GM12878 (cell line): ENCODE data around the gene NUDT3. TPM values are rescaled to one million over a fixed set of nuclear protein-coding genes. Genes with fewer than 3 reads are reported as not detected.
"Not testable (repeated sequence)": the region's sequence is repeated elsewhere in the genome, so short reads cannot be mapped to it uniquely, and the experiment has no call there.

ENCODE experiments used
- ATAC-seq: fragments of 200-7000 bp; cut with Tn5 transposase; 3 replicates; pipeline ENCODE4 v1.9.1; 2020; ENCODE audit warnings: mild to moderate bottlenecking, moderate library complexity
- BruUV-seq: library from RNA; stranded (reverse); fragments of 400-500 nt; replicated peaks from 2 replicates; lab custom pipeline; 2021; lab: Mats Ljungman, UMichigan
- CTCF ChIA-PET: fragments of 300-600 bp; sonication (Branson Sonifier 250); formaldehyde crosslinking; extraction: SDS; loops from one replicate; lab custom pipeline; 2021; ENCODE audit warnings: inconsistent platforms; lab: Yijun Ruan, JAX
- POLR2A ChIA-PET: fragments of 350-600 bp; formaldehyde crosslinking; extraction: SDS; loops from one replicate; lab custom pipeline; 2021; ENCODE audit warnings: inconsistent platforms; lab: Charles Lee
- RAD21 ChIA-PET: fragments of 300-600 bp; sonication (Branson Sonifier 250); formaldehyde crosslinking; loops from one replicate; lab custom pipeline; 2023; ENCODE audit warnings: antibody characterized with exemption; ENCODE audit not compliant: unreplicated experiment; lab: Charles Lee
- SMC1A ChIA-PET: fragments of 300-600 bp; sonication (Branson Sonifier 250); formaldehyde crosslinking; loops from one replicate; lab custom pipeline; 2023; ENCODE audit not compliant: unreplicated experiment, uncharacterized antibody; lab: Charles Lee
- DNase-seq: peaks from one replicate; pipeline ENCODE4 v3.0.0-alpha.2; 2011; ENCODE audit warnings: low read depth, low spot score
- FAIRE-seq: peaks from 3 replicates; lab custom pipeline; 2011; peaks lifted over from hg19 to GRCh38; lab: Jason Lieb, UNC
- H2AFZ ChIP-seq: 2 replicates; pipeline ENCODE4 v1.6.0; 2011; ENCODE audit warnings: low read depth, low read length, control low read depth; ENCODE audit not compliant: control insufficient read depth
- H3K27ac ChIP-seq: 2 replicates; pipeline ENCODE4 v1.5.1; 2011; ENCODE audit warnings: control low read depth; ENCODE audit not compliant: control insufficient read depth, insufficient read depth
- H3K27me3 ChIP-seq, 2 experiments: replicated peaks in 1 of 2; 2 replicates each; pipeline versions ENCODE4 v1.6.0 to v1.6.1; 2011; ENCODE audit warnings: low read length in 1 of 2; ENCODE audit not compliant: control insufficient read depth in 2 of 2, insufficient read depth in 2 of 2
- H3K36me3 ChIP-seq, 2 experiments: 2 replicates each; pipeline ENCODE4 v1.5.1; 2011; ENCODE audit warnings: low read length in 1 of 2; ENCODE audit not compliant: control insufficient read depth in 2 of 2, insufficient read depth in 2 of 2
- H3K4me1 ChIP-seq: 2 replicates; pipeline ENCODE4 v1.6.1; 2011; ENCODE audit warnings: mild to moderate bottlenecking, low read length, moderate library complexity, mixed read lengths; ENCODE audit not compliant: control insufficient read depth, insufficient read depth
- H3K4me2 ChIP-seq: 2 replicates; pipeline ENCODE4 v1.6.0; 2011; ENCODE audit warnings: control low read depth; ENCODE audit not compliant: control insufficient read depth, insufficient read depth
- H3K4me3 ChIP-seq: fragments of 200-600 bp; sonication (generic); 2 replicates; pipeline ENCODE4 v1.5.1; 2016
- H3K79me2 ChIP-seq: 2 replicates; pipeline ENCODE4 v1.6.0; 2011; ENCODE audit warnings: low read length; ENCODE audit not compliant: control insufficient read depth, insufficient read depth
- H3K9ac ChIP-seq: 2 replicates; pipeline ENCODE4 v1.8.0; 2011; ENCODE audit warnings: low read length, control low read depth, mixed read lengths; ENCODE audit not compliant: control insufficient read depth, insufficient read depth
- H3K9me3 ChIP-seq: replicated peaks from 3 replicates; pipeline ENCODE4 v1.5.1; 2011; ENCODE audit warnings: mild to moderate bottlenecking, low read length; ENCODE audit not compliant: control insufficient read depth, insufficient read depth
- H4K20me1 ChIP-seq: 2 replicates; pipeline ENCODE4 v1.6.0; 2011; ENCODE audit not compliant: control insufficient read depth, insufficient read depth
- BRCA1 ChIP-seq: IDR thresholded peaks from 2 replicates; pipeline ENCODE4 v1.6.1; 2011; ENCODE audit warnings: low read depth, low read length, improper control_type of control experiment
- EP300 ChIP-seq, 2 experiments: fragments of 150-350 bp in 1 of 2; IDR thresholded peaks; 2 replicates each; pipeline ENCODE4 v1.6.1; 2011 to 2012; ENCODE audit warnings: low read depth in 2 of 2, low read length in 2 of 2, borderline replicate concordance in 1 of 2, improper control_type of control experiment in 1 of 2, inconsistent platforms in 1 of 2; ENCODE audit not compliant: control insufficient read depth in 1 of 2
- FOXM1 ChIP-seq: IDR thresholded peaks from 2 replicates; pipeline ENCODE4 v1.6.1; 2012; ENCODE audit warnings: low read depth, mild to moderate bottlenecking, inconsistent platforms, low read length, moderate library complexity
- JUND ChIP-seq: IDR thresholded peaks from 2 replicates; pipeline ENCODE4 v1.6.1; 2012; ENCODE audit warnings: low read depth, mild to moderate bottlenecking, low read length, improper control_type of control experiment, moderate library complexity
- NR2C1 ChIP-seq: fragments of 450-650 bp; IDR thresholded peaks from 2 replicates; pipeline ENCODE4 v1.6.1; 2017; ENCODE audit warnings: antibody characterized with exemption, mild to moderate bottlenecking, moderate library complexity
- NR2C2 ChIP-seq: IDR thresholded peaks from 2 replicates; pipeline ENCODE4 v1.6.1; 2011; ENCODE audit warnings: borderline replicate concordance, low read depth; ENCODE audit not compliant: control insufficient read depth, insufficient read length
- POLR2A ChIP-seq: IDR thresholded peaks from 2 replicates; pipeline ENCODE4 v1.6.1; 2011; ENCODE audit warnings: low read depth, mild to moderate bottlenecking, low read length
- WRNIP1 ChIP-seq: IDR thresholded peaks from 2 replicates; pipeline ENCODE4 v1.6.1; 2011; ENCODE audit warnings: low read depth, low read length, improper control_type of control experiment, borderline replicate concordance
- ZNF24 ChIP-seq: fragments of 450-650 bp; IDR thresholded peaks from 2 replicates; pipeline ENCODE4 v1.6.1; 2017; ENCODE audit warnings: antibody characterized with exemption, mild to moderate bottlenecking
- ZNF384 ChIP-seq: IDR thresholded peaks from 2 replicates; pipeline ENCODE4 v1.6.1; 2012; ENCODE audit warnings: low read depth, mild to moderate bottlenecking, low read length, improper control_type of control experiment, borderline replicate concordance
- WGBS: methylation state at CpG from one replicate; pipeline ENCODE4 v1.1.6; 2016; ENCODE audit warnings: low lambda C conversion rate; ENCODE audit not compliant: insufficient replicate concordance, insufficient coverage; ENCODE audit errors: missing lambda C conversion rate; 5-methylcytosine and 5-hydroxymethylcytosine counted together
- in situ Hi-C: fragments of 300-500 bp; cut with MboI; formaldehyde crosslinking; loops from 9 replicates; pipeline ENCODE4 v1.14.3; 2018; ENCODE audit warnings: mixed read lengths
- intact Hi-C: fragments of 100-400 bp; cut with micrococcal nuclease; formaldehyde crosslinking; loops from one replicate; pipeline ENCODE4 v1.14.2; 2022; ENCODE audit not compliant: unreplicated experiment
- polyA plus RNA-seq, 11 experiments: library from polyadenylated mRNA; depleted of rRNA in 4 of 11; unstranded in 6 of 11; stranded (reverse) in 5 of 11; fragments of >200 nt; fragmentation: Nextera tagmentation in 4 of 11; fragmentation: Illumina TruSeq in 1 of 11; extraction: Ambion mirVana in 4 of 11; extraction: Trizol in 1 of 11; gene quantifications; 1 replicate in 1 of 11; 2 replicates in 10 of 11; pipeline versions ENCODE4 v1.2.1 to v1.2.3, GENCODE V29; 2011 to 2016; ENCODE audit warnings: inconsistent platforms in 2 of 11, missing spikeins in 2 of 11, low read depth in 1 of 11
- total RNA-seq, 4 experiments: library from RNA; depleted of rRNA in 3 of 4; stranded (reverse); fragments of >200 nt in 3 of 4; fragmentation: Illumina TruSeq in 1 of 4; extraction: Trizol in 1 of 4; gene quantifications; 2 replicates each; pipeline versions ENCODE4 v1.2.1 to v1.2.3, GENCODE V29; 2013 to 2021
- TF ChIP-seq, protein P1 (sequence below): fragments of 450-650 bp; formaldehyde crosslinking; IDR thresholded peaks from 2 replicates; pipeline ENCODE4 v1.5.0; 2022; ENCODE audit warnings: mild to moderate bottlenecking, missing genetic modification characterization

The NUDT3 gene
- total and polyA plus RNA-seq, 10 of the 15 experiments (the other 5 are each of a cell fraction or from before 2014, with no cell fraction given): 2.4 to 32.3 (median 25.5) TPM

- no TSS peak for BruUV-seq
- Histone ChIP-seq H3K27ac (no peak overlapping the region), H3K36me3 (peaks cover 0 to 2% of the 10 kb centered on the region in 2 experiments; a peak in 2 of 4 replicates), H3K79me2 (peaks cover 2% of the 10 kb centered on the region), H4K20me1 (no peaks in the 10 kb centered on the region), H3K4me2 (no peak overlapping the region), H3K4me1 (peaks cover 21% of the 10 kb centered on the region), H3K9ac (no peak overlapping the region), H3K4me3 (no peak overlapping the region), H3K9me3 (no peaks in the 10 kb centered on the region), H3K27me3 (no peaks in the 10 kb centered on the region), H2AFZ (no peak overlapping the region)
- in situ Hi-C loops: no loop called here
- SMC1A ChIA-PET: interaction anchor here (1.2 kb wide), 2 partner anchors 10 to 24 kb away, joined by 4 to 5 read pairs; no protein-coding TSS in a partner anchor
- no peak for FAIRE-seq
- TF ChIP-seq NR2C1: no peak
- TF ChIP-seq POLR2A: no peak
- no peak for TF ChIP-seq NR2C2
- no peak for TF ChIP-seq EP300 (IDR thresholded peaks at IDR 0.05; ENCODE audit: borderline replicate concordance in 1 of 2, control insufficient read depth in 1 of 2, low read depth in 2 of 2, low read length in 2 of 2)
- no peak for TF ChIP-seq ZNF384
- no peak for TF ChIP-seq JUND
- TF ChIP-seq FOXM1: no peak
- TF ChIP-seq ZNF24: no peak
- TF ChIP-seq BRCA1: no peak
- TF ChIP-seq, protein P1, sequence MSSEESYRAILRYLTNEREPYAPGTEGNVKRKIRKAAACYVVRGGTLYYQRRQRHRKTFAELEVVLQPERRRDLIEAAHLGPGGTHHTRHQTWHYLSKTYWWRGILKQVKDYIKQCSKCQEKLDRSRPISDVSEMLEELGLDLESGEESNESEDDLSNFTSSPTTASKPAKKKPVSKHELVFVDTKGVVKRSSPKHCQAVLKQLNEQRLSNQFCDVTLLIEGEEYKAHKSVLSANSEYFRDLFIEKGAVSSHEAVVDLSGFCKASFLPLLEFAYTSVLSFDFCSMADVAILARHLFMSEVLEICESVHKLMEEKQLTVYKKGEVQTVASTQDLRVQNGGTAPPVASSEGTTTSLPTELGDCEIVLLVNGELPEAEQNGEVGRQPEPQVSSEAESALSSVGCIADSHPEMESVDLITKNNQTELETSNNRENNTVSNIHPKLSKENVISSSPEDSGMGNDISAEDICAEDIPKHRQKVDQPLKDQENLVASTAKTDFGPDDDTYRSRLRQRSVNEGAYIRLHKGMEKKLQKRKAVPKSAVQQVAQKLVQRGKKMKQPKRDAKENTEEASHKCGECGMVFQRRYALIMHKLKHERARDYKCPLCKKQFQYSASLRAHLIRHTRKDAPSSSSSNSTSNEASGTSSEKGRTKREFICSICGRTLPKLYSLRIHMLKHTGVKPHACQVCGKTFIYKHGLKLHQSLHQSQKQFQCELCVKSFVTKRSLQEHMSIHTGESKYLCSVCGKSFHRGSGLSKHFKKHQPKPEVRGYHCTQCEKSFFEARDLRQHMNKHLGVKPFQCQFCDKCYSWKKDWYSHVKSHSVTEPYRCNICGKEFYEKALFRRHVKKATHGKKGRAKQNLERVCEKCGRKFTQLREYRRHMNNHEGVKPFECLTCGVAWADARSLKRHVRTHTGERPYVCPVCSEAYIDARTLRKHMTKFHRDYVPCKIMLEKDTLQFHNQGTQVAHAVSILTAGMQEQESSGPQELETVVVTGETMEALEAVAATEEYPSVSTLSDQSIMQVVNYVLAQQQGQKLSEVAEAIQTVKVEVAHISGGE (CRISPR knock-in tag): no peak
- TF ChIP-seq WRNIP1: no peak
- POLR2A ChIA-PET: no interaction called here
- ATAC-seq: no peak
- DNase-seq: no peak
- RAD21 ChIA-PET: no interaction called here
- 99% methylated on average over 3 of the region's 3 CpGs for WGBS
- CTCF ChIA-PET: no interaction called here
- intact Hi-C loops: no loop called here
These were observed 63.5 kb downstream of the NUDT3 start for GRCh38 chr6:34328969-34329368.

- ChIA-PET SMC1A (interaction anchor here (0.7 to 1.2 kb wide), 6 partner anchors 8 to 705 kb away, joined by 3 to 5 read pairs (median 3); no protein-coding TSS in a partner anchor), CTCF (interaction anchor here (0.9 to 1.0 kb wide), 2 partner anchors 12 to 87 kb away, joined by 3 read pairs; no protein-coding TSS in a partner anchor)
These were observed 64.9 kb downstream of the NUDT3 start for GRCh38 chr6:34327313-34328205.

More at GRCh38 chr6:34327313-34328205, 64.9 kb downstream of the NUDT3 start:
- BruUV-seq, DNase-seq, in situ Hi-C loops, intact Hi-C loops, H3K4me3 ChIP-seq, H3K9ac ChIP-seq, H3K27me3 ChIP-seq, H3K27ac ChIP-seq, H3K4me1 ChIP-seq, H3K36me3 ChIP-seq, H3K4me2 ChIP-seq, H2AFZ ChIP-seq, H4K20me1 ChIP-seq, FAIRE-seq, ATAC-seq, H3K79me2 ChIP-seq, H3K9me3 ChIP-seq: not testable (repeated sequence)
- RAD21 ChIA-PET: interaction anchor here (0.6 to 1.9 kb wide), 3 partner anchors 10 to 64 kb away, joined by 3 to 4 read pairs (median 3); no protein-coding TSS in a partner anchor
- WGBS: 96% methylated on average over 16 of the region's 16 CpGs
- POLR2A ChIA-PET: interaction anchor here (0.6 to 2.2 kb wide), 3 partner anchors 8 to 12 kb away, joined by 3 to 7 read pairs (median 4); no protein-coding TSS in a partner anchor
